HepG2 (cell line): ENCODE measurements around the gene BAZ1B. TPM values are rescaled to one million over a fixed set of nuclear protein-coding genes. Genes with fewer than 3 reads are reported as not detected.
A peak's percentile ranks its signal among the peaks of the same experiment; 100 is the strongest.

Experiments used
- ATF6 ChIP-seq: sonication (generic); formaldehyde crosslinking; conservative IDR thresholded peaks from 2 replicates; pipeline ENCODE4 v1.4.0; 2020; ENCODE audit warnings: missing genetic modification reagents
- GRHL1 ChIP-seq: sonication (generic); formaldehyde crosslinking; conservative IDR thresholded peaks from 2 replicates; pipeline ENCODE4 v1.8.0; 2022; ENCODE audit warnings: missing genetic modification reagents
- JARID2 ChIP-seq: sonication (generic); formaldehyde crosslinking; IDR thresholded peaks from 2 replicates; pipeline ENCODE4 v1.8.1; 2023; ENCODE audit warnings: missing genetic modification reagents, inconsistent platforms; ENCODE audit not compliant: insufficient replicate concordance
- MAFK ChIP-seq, 2 experiments: IDR thresholded peaks in 1 of 2; conservative IDR thresholded peaks in 1 of 2; 2 replicates each; pipeline ENCODE4 v1.6.1; 2011; ENCODE audit warnings: improper control_type of control experiment in 2 of 2, low read length in 2 of 2
- MEIS2 ChIP-seq: sonication (generic); formaldehyde crosslinking; IDR thresholded peaks from 2 replicates; pipeline ENCODE4 v1.9.0; 2021; ENCODE audit warnings: mild to moderate bottlenecking, missing genetic modification reagents
- NR3C1 ChIP-seq: sonication (generic); formaldehyde crosslinking; IDR thresholded peaks from 2 replicates; pipeline ENCODE4 v1.4.0; 2020; ENCODE audit warnings: missing genetic modification reagents
- POLR2G ChIP-seq: fragments of 200-400 bp; formaldehyde crosslinking; IDR thresholded peaks from 2 replicates; pipeline ENCODE4 v1.6.1; 2018; ENCODE audit warnings: mild to moderate bottlenecking, low read depth, low read length, moderate library complexity
- SMARCE1 ChIP-seq: fragments of 450-650 bp; IDR thresholded peaks from 2 replicates; pipeline ENCODE4 v1.6.1; 2017; ENCODE audit warnings: borderline replicate concordance
- SNAI1 ChIP-seq: sonication (generic); formaldehyde crosslinking; IDR thresholded peaks from 2 replicates; pipeline ENCODE4 v1.5.0; 2020; ENCODE audit warnings: mild to moderate bottlenecking, missing genetic modification reagents, borderline replicate concordance
- THRA ChIP-seq: sonication (generic); formaldehyde crosslinking; IDR thresholded peaks from 2 replicates; pipeline ENCODE4 v1.4.0; 2020; ENCODE audit warnings: missing genetic modification reagents, borderline replicate concordance
- ZNF18 ChIP-seq: sonication (generic); formaldehyde crosslinking; IDR thresholded peaks from 2 replicates; pipeline ENCODE4 v1.8.0; 2022; ENCODE audit warnings: mild to moderate bottlenecking, missing genetic modification reagents; ENCODE audit not compliant: insufficient replicate concordance
- ZNF564 ChIP-seq: sonication (generic); formaldehyde crosslinking; IDR thresholded peaks from 2 replicates; pipeline ENCODE4 v1.8.1; 2023; ENCODE audit warnings: mild to moderate bottlenecking, missing genetic modification reagents
- ZNF574 ChIP-seq: sonication (generic); formaldehyde crosslinking; IDR thresholded peaks from 2 replicates; pipeline ENCODE4 v1.4.0; 2020; ENCODE audit warnings: missing genetic modification reagents
- ZNF616 ChIP-seq: sonication (generic); formaldehyde crosslinking; IDR thresholded peaks from 2 replicates; pipeline ENCODE4 v1.5.0; 2020; ENCODE audit warnings: low read depth, mild to moderate bottlenecking, missing genetic modification reagents
- ZNF691 ChIP-seq: sonication (generic); formaldehyde crosslinking; IDR thresholded peaks from 2 replicates; pipeline ENCODE4 v1.4.0; 2020; ENCODE audit warnings: missing genetic modification reagents, low read depth, mild to moderate bottlenecking, borderline replicate concordance
- ZNF773 ChIP-seq: sonication (generic); formaldehyde crosslinking; IDR thresholded peaks from 2 replicates; pipeline ENCODE4 v1.4.0; 2020; ENCODE audit warnings: missing genetic modification reagents, borderline replicate concordance
- polyA plus RNA-seq, 8 experiments: library from polyadenylated mRNA; depleted of rRNA in 3 of 8; stranded (reverse) in 7 of 8; unstranded in 1 of 8; fragments of >200 nt; fragmentation: Illumina TruSeq in 4 of 8; extraction: Trizol in 4 of 8; gene quantifications; 2 replicates each; pipeline versions ENCODE4 v1.2.1 to v1.2.3, GENCODE V29; 2011 to 2016; ENCODE audit warnings: low read depth in 4 of 8, missing spikeins in 1 of 8, mixed read lengths in 1 of 8; ENCODE audit not compliant: insufficient read depth in 1 of 8
- total RNA-seq, 5 experiments: library from RNA; depleted of rRNA; stranded (reverse); fragments of >200 nt; fragmentation: Illumina TruSeq; extraction: Trizol; gene quantifications; 2 replicates each; pipeline ENCODE4 v1.2.3, GENCODE V29; 2016; ENCODE audit warnings: low read depth in 1 of 5

Gene BAZ1B
- total and polyA plus RNA-seq, 2 of the 13 experiments (the other 11 are each of a cell fraction or from before 2014, with no cell fraction given), result 18.6 to 69.4 TPM

GRCh38 chr7:73557397-73558257, 35.5 kb upstream of the BAZ1B start, which contains the start of gene BCL7B (continued):
- TF ChIP-seq ATF6 (CRISPR knock-in tag), result no peak
- peak; percentile 58 for TF ChIP-seq ZNF574
- TF ChIP-seq ZNF691, result peak; percentile 72; the same call in 1 of the 2 replicates
- TF ChIP-seq ZNF18, result peak; percentile 84
- TF ChIP-seq NR3C1 (CRISPR knock-in tag), result no peak
- 0 out of 2 replicates have a peak, but pooled peaks have one; percentile 18 for TF ChIP-seq THRA (CRISPR knock-in tag)
- TF ChIP-seq ZNF616 (CRISPR knock-in tag), result peak; percentile 72; the same call in 1 of the 2 replicates
- peak; percentile 84 for TF ChIP-seq POLR2G
- peak; percentile 88 for TF ChIP-seq SNAI1 (CRISPR knock-in tag)
- TF ChIP-seq MEIS2 (CRISPR knock-in tag), result peak; percentile 88
- TF ChIP-seq SMARCE1, result no peak
- TF ChIP-seq ZNF564 (CRISPR knock-in tag), result peak; percentile 92
- TF ChIP-seq ZNF773 (CRISPR knock-in tag), result peak; percentile 96; the same call in 1 of the 2 replicates
- TF ChIP-seq MAFK (conservative IDR thresholded peaks at IDR 0.05 in 1 of 2, IDR thresholded peaks at IDR 0.05 in 1 of 2; ENCODE audit: low read length in 2 of 2), result no peak
- TF ChIP-seq GRHL1 (CRISPR knock-in tag), result no peak
- no peak for TF ChIP-seq JARID2 (CRISPR knock-in tag)
